ENCODE results near the gene KLF4. TPM values are rescaled to one million over a fixed set of nuclear protein-coding genes. Genes with fewer than 3 reads are reported as not detected.

Gene KLF4
- total RNA-seq, 1 donor from 2014 or later, result 14.7 TPM

DNA sequence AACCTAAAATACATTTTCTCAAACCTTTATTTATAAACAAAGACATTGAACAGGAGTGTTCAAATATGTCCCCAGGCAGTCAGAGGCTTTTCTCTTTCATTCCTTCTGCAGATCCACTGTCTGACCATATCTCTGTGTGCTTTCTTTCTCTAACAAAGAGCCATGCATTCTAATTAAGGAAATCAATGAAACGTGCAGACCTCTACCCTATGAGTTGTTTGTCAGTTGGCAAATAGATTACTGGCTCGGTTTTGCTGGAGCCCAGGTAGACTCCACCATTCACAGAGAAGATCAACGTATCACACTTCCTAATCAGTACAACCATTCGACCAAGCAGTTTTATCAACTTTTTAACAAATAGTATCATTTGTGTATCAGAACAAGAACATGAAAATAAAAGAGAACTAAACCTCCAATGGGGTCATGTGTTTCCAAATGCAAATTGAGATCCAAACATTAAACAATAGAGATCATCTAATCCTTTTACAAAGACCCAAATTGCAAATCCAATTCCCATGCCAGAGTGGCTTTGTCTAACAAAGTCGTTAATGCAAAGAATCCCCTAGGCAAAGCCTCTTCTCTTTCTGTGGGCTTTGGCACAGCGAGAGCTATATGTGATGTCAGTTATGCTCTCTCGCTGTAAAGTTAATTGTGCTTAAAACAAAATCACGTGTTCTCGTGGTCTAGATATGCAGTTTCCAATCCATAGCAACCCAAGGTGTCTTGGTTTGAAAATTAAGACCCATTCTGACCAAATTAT, 16.8 kb downstream of the KLF4 start:
- Mint-ChIP-seq H3K9me3 (no peaks in the 10 kb centered on the region), H3K4me1 (no peaks in the 10 kb centered on the region), H3K36me3 (no peaks in the 10 kb centered on the region), H3K27me3 (ENCODE audit: low read depth) (peaks cover 2% of the 10 kb centered on the region), H3K27ac (no peak overlapping the region), H3K4me3 (no peak overlapping the region)
- TF ChIP-seq, protein P1, sequence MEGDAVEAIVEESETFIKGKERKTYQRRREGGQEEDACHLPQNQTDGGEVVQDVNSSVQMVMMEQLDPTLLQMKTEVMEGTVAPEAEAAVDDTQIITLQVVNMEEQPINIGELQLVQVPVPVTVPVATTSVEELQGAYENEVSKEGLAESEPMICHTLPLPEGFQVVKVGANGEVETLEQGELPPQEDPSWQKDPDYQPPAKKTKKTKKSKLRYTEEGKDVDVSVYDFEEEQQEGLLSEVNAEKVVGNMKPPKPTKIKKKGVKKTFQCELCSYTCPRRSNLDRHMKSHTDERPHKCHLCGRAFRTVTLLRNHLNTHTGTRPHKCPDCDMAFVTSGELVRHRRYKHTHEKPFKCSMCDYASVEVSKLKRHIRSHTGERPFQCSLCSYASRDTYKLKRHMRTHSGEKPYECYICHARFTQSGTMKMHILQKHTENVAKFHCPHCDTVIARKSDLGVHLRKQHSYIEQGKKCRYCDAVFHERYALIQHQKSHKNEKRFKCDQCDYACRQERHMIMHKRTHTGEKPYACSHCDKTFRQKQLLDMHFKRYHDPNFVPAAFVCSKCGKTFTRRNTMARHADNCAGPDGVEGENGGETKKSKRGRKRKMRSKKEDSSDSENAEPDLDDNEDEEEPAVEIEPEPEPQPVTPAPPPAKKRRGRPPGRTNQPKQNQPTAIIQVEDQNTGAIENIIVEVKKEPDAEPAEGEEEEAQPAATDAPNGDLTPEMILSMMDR (IDR thresholded peaks at IDR 0.05; ENCODE audit: unreplicated experiment), result no peak
- no peak for DNase-seq (ENCODE audit: low spot score in 2 of 2, unreplicated experiment in 2 of 2)

DNA sequence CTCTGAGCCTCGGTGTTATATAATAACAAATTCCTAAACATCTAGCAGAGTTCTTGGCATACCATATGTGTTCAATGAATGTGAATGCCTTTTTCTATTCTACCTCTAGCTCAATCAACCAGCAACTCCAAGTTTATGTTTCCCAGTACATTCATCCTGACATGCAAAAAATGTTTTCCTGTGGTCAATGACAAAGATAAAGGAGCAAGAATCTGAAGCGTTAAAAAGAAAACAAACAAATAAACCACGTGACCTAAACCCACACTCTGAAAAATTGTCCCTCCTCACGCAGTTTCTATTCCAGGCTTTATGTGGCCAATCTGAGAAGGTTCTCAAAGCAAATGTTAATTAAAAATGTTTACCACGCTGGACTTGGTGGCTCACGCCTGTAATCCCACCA, 18.0 kb downstream of the KLF4 start:
- Mint-ChIP-seq H3K27ac (no peak overlapping the region), H3K36me3 (no peaks in the 10 kb centered on the region), H3K27me3 (ENCODE audit: low read depth) (peaks cover 11% of the 10 kb centered on the region), H3K4me3 (no peak overlapping the region), H3K9me3 (no peaks in the 10 kb centered on the region), H3K4me1 (no peaks in the 10 kb centered on the region)
- DNase-seq (ENCODE audit: low spot score in 2 of 2, unreplicated experiment in 2 of 2), result no peak
- TF ChIP-seq, protein P1 (IDR thresholded peaks at IDR 0.05; ENCODE audit: unreplicated experiment), result no peak

GRCh38 chr9:107467416-107467815, 22.2 kb downstream of the KLF4 start:
- H3K4me3 Mint-ChIP-seq, result no peak overlapping the region
- H3K9me3 Mint-ChIP-seq, result no peaks in the 10 kb centered on the region
- H3K36me3 Mint-ChIP-seq, result no peaks in the 10 kb centered on the region
- H3K27ac Mint-ChIP-seq, result no peak overlapping the region
- H3K27me3 Mint-ChIP-seq (ENCODE audit: low read depth), result peaks cover 34% of the 10 kb centered on the region
- no peak for DNase-seq (ENCODE audit: low spot score in 2 of 2, unreplicated experiment in 2 of 2)
- H3K4me1 Mint-ChIP-seq, result peaks cover 4% of the 10 kb centered on the region
- TF ChIP-seq, protein P1 (IDR thresholded peaks at IDR 0.05; ENCODE audit: unreplicated experiment), result no peak

DNA sequence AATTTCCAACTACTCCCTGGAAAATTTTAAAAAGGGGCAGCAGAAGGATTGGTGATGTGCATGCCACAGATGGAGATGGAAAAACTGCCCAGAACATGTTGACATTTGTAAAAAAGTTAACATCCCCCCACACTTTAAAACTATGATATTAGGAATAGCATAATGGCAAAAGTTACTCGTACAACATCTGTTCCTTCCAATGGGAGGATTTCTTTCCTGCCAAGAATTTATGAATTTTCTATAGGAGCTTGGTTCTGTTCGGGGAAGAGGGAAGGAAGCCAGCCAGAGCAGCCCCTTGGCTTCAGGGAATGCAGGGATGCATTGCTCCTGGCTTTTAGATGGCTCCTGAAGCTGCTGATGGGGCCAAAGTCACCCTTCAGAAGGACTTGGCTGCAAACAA, 22.7 kb downstream of the KLF4 start:
- TF ChIP-seq, protein P1 (IDR thresholded peaks at IDR 0.05; ENCODE audit: unreplicated experiment), result no peak
- Mint-ChIP-seq H3K4me3 (peak overlapping the region; percentile 70), H3K27ac (no peak overlapping the region), H3K36me3 (no peaks in the 10 kb centered on the region), H3K4me1 (peaks cover 4% of the 10 kb centered on the region), H3K27me3 (ENCODE audit: low read depth) (peaks cover 34% of the 10 kb centered on the region), H3K9me3 (no peaks in the 10 kb centered on the region)
- no peak for DNase-seq (ENCODE audit: low spot score in 2 of 2, unreplicated experiment in 2 of 2)

GRCh38 chr9:107465467-107466451, 23.8 kb downstream of the KLF4 start:
- DNase-seq (ENCODE audit: low spot score in 2 of 2, unreplicated experiment in 2 of 2), result peak; percentile 53 to 77
- H3K4me1 Mint-ChIP-seq, result peaks cover 4% of the 10 kb centered on the region
- no peak overlapping the region for H3K27ac Mint-ChIP-seq
- peak overlapping the region; percentile 70 for H3K4me3 Mint-ChIP-seq
- TF ChIP-seq, protein P1 (IDR thresholded peaks at IDR 0.05; ENCODE audit: unreplicated experiment), result peak; percentile 68
- H3K9me3 Mint-ChIP-seq, result no peaks in the 10 kb centered on the region
- no peaks in the 10 kb centered on the region for H3K36me3 Mint-ChIP-seq
- peaks cover 34% of the 10 kb centered on the region for H3K27me3 Mint-ChIP-seq (ENCODE audit: low read depth)
